Neural crest cell (in vitro differentiated cells): ENCODE data around the gene ALKBH4. TPM values are rescaled to one million over a fixed set of nuclear protein-coding genes. Genes with fewer than 3 reads are reported as not detected.
"Not testable (repeated sequence)": the region's sequence is repeated elsewhere in the genome, so short reads cannot be mapped to it uniquely, and the experiment has no call there.

Experiments used
- DNase-seq: peaks from one replicate; pipeline ENCODE4 v3.0.0; 2021; ENCODE audit warnings: low read depth, mixed read lengths, low spot score
- H3K27ac Mint-ChIP-seq: one replicate; pipeline ENCODE4 v1.8.0; 2021; ENCODE audit warnings: mild to moderate bottlenecking, mixed read lengths; ENCODE audit not compliant: unreplicated experiment
- H3K27me3 Mint-ChIP-seq: 2 replicates; pipeline ENCODE4 v1.8.0; 2021; ENCODE audit warnings: low read depth, mild to moderate bottlenecking, mixed read lengths
- H3K36me3 Mint-ChIP-seq: 2 replicates; pipeline ENCODE4 v1.8.0; 2021; ENCODE audit warnings: low read depth, mild to moderate bottlenecking, mixed read lengths
- H3K4me1 Mint-ChIP-seq: 2 replicates; pipeline ENCODE4 v1.8.0; 2021; ENCODE audit warnings: mixed read lengths
- H3K4me3 Mint-ChIP-seq: one replicate; pipeline ENCODE4 v1.8.0; 2021; ENCODE audit warnings: mild to moderate bottlenecking, mixed read lengths
- H3K9me3 Mint-ChIP-seq: 2 replicates; pipeline ENCODE4 v1.8.0; 2021; ENCODE audit warnings: mixed read lengths
- CTCF ChIP-seq: fragments of 200-600 bp; sonication (generic); conservative IDR thresholded peaks from 2 replicates; pipeline ENCODE4 v1.5.0; 2021; ENCODE audit warnings: antibody characterized with exemption, mild to moderate bottlenecking
- total RNA-seq: library from RNA; stranded (reverse); gene quantifications from 2 replicates; pipeline ENCODE4 v1.2.1, GENCODE V29; 2021

ALKBH4 gene
- total RNA-seq, 1 donor from 2014 or later = 16.9 TPM

GRCh38 chr7:102459221-102459844 lies 5.3 kb downstream of the ALKBH4 start:
- no peaks in the 10 kb centered on the region for H3K27me3 Mint-ChIP-seq
- no peaks in the 10 kb centered on the region for H3K9me3 Mint-ChIP-seq
- TF ChIP-seq CTCF = no peak
- peaks cover 9% of the 10 kb centered on the region for H3K4me1 Mint-ChIP-seq
- DNase-seq = no peak
- H3K4me3 Mint-ChIP-seq = no peak overlapping the region
- peaks cover 3% of the 10 kb centered on the region for H3K36me3 Mint-ChIP-seq
- no peak overlapping the region for H3K27ac Mint-ChIP-seq

GRCh38 chr7:102457352-102457924 lies 7.2 kb downstream of the ALKBH4 start:
- H3K9me3 Mint-ChIP-seq = no peaks in the 10 kb centered on the region
- H3K4me1 Mint-ChIP-seq = no peaks in the 10 kb centered on the region
- no peaks in the 10 kb centered on the region for H3K27me3 Mint-ChIP-seq
- DNase-seq = no peak
- no peaks in the 10 kb centered on the region for H3K36me3 Mint-ChIP-seq
- no peak overlapping the region for H3K4me3 Mint-ChIP-seq
- H3K27ac Mint-ChIP-seq = no peak overlapping the region
- no peak for TF ChIP-seq CTCF

GRCh38 chr7:102456327-102456726 lies 8.3 kb downstream of the ALKBH4 start:
- no peak overlapping the region for H3K27ac Mint-ChIP-seq
- DNase-seq = no peak
- peaks cover 2% of the 10 kb centered on the region for H3K36me3 Mint-ChIP-seq
- H3K27me3 Mint-ChIP-seq = no peaks in the 10 kb centered on the region
- H3K4me3 Mint-ChIP-seq = no peak overlapping the region
- TF ChIP-seq CTCF = no peak
- peaks cover 6% of the 10 kb centered on the region for H3K4me1 Mint-ChIP-seq
- no peaks in the 10 kb centered on the region for H3K9me3 Mint-ChIP-seq

- Mint-ChIP-seq H3K27me3 (no peaks in the 10 kb centered on the region), H3K9me3 (no peaks in the 10 kb centered on the region), H3K27ac (no peak overlapping the region), H3K36me3 (peaks cover 2% of the 10 kb centered on the region), H3K4me1 (peaks cover 8% of the 10 kb centered on the region), H3K4me3 (no peak overlapping the region)
- no peak for TF ChIP-seq CTCF
- no peak for DNase-seq
These were observed 9.1 kb downstream of the ALKBH4 start for GRCh38 chr7:102455596-102455995.

GRCh38 chr7:102454932-102455331 lies 9.7 kb downstream of the ALKBH4 start:
- H3K4me1 Mint-ChIP-seq = peaks cover 11% of the 10 kb centered on the region
- not testable (repeated sequence) for H3K4me3 Mint-ChIP-seq, DNase-seq, H3K27me3 Mint-ChIP-seq, H3K36me3 Mint-ChIP-seq, H3K27ac Mint-ChIP-seq, H3K9me3 Mint-ChIP-seq

GRCh38 chr7:102454468-102454867 lies 10.2 kb downstream of the ALKBH4 start:
- Mint-ChIP-seq H3K9me3 (no peaks in the 10 kb centered on the region), H3K27me3 (no peaks in the 10 kb centered on the region), H3K4me1 (peaks cover 11% of the 10 kb centered on the region), H3K36me3 (peaks cover 2% of the 10 kb centered on the region), H3K27ac (no peak overlapping the region), H3K4me3 (no peak overlapping the region)
- no peak for DNase-seq
- TF ChIP-seq CTCF = no peak
